ENCODE data around the gene LHPP. TPM values are rescaled to one million over a fixed set of nuclear protein-coding genes. Genes with fewer than 3 reads are reported as not detected.

The LHPP gene
- total RNA-seq, 1 donor from 2014 or later, result 24.5 TPM

DNA sequence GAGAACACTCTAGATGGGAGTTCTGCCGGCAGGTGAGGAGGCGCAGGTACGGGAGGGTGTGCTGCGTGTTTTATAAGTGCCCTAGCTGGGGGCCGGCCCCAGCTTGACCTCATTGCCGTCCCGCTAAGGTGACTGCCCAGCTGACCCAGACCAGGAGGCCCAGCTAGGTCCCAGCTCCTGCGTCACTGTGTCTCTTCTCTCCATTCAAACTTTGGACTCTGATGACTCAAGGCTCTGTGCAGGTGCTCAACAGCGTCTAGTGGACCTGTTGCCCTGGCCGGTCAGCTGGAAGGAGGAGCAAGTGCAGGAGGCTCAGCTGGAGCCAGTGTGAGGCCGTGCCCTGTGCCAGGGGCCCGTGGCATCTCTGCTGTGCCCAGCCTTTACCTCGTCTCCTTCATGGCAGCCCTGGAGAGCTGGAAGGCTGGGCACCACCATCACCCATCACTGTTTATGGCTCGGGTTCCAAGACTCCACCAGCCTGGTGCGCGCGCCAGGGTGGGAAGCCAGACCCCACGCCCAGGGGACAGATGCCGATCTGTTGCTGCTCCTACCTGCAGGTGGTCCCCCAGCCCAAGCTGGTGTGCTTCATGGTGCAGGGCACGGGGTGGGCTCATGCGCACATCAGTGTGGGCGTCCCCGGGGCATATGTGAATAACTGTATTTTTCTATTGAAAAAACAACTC is 14.6 kb downstream of the LHPP start:
- Mint-ChIP-seq H3K36me3 (no peaks in the 10 kb centered on the region), H3K27me3 (ENCODE audit: insufficient read depth, low read depth) (peaks cover 10% of the 10 kb centered on the region), H3K4me1 (peaks cover 10% of the 10 kb centered on the region), H3K9me3 (no peaks in the 10 kb centered on the region), H3K4me3 (no peak overlapping the region), H3K27ac (no peak overlapping the region)
- Histone ChIP-seq H3K36me3 (no peaks in the 10 kb centered on the region), H3K9me3 (ENCODE audit: low read depth) (no peaks in the 10 kb centered on the region), H3K27ac (no peak overlapping the region), H3K4me3 (no peak overlapping the region), H2AFZ (replicated peaks) (no peak overlapping the region), H3K27me3 (no peaks in the 10 kb centered on the region), H4K20me1 (ENCODE audit: low read depth) (peaks cover 15% of the 10 kb centered on the region), H3K79me2 (ENCODE audit: low read depth) (no peaks in the 10 kb centered on the region), H3K4me1 (peaks cover 10% of the 10 kb centered on the region), H3F3A (ENCODE audit: low read depth) (peaks cover 22% of the 10 kb centered on the region), H3K9ac (no peak overlapping the region), H3K4me2 (no peak overlapping the region)
- no peak for DNase-seq (ENCODE audit: low spot score)
- TF ChIP-seq EZH2 (IDR thresholded peaks at IDR 0.05) (no peak), EZH2phosphoT487 (IDR thresholded peaks at IDR 0.05) (no peak)
- TF ChIP-seq, protein P1, sequence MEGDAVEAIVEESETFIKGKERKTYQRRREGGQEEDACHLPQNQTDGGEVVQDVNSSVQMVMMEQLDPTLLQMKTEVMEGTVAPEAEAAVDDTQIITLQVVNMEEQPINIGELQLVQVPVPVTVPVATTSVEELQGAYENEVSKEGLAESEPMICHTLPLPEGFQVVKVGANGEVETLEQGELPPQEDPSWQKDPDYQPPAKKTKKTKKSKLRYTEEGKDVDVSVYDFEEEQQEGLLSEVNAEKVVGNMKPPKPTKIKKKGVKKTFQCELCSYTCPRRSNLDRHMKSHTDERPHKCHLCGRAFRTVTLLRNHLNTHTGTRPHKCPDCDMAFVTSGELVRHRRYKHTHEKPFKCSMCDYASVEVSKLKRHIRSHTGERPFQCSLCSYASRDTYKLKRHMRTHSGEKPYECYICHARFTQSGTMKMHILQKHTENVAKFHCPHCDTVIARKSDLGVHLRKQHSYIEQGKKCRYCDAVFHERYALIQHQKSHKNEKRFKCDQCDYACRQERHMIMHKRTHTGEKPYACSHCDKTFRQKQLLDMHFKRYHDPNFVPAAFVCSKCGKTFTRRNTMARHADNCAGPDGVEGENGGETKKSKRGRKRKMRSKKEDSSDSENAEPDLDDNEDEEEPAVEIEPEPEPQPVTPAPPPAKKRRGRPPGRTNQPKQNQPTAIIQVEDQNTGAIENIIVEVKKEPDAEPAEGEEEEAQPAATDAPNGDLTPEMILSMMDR (IDR thresholded peaks at IDR 0.05), result no peak

DNA sequence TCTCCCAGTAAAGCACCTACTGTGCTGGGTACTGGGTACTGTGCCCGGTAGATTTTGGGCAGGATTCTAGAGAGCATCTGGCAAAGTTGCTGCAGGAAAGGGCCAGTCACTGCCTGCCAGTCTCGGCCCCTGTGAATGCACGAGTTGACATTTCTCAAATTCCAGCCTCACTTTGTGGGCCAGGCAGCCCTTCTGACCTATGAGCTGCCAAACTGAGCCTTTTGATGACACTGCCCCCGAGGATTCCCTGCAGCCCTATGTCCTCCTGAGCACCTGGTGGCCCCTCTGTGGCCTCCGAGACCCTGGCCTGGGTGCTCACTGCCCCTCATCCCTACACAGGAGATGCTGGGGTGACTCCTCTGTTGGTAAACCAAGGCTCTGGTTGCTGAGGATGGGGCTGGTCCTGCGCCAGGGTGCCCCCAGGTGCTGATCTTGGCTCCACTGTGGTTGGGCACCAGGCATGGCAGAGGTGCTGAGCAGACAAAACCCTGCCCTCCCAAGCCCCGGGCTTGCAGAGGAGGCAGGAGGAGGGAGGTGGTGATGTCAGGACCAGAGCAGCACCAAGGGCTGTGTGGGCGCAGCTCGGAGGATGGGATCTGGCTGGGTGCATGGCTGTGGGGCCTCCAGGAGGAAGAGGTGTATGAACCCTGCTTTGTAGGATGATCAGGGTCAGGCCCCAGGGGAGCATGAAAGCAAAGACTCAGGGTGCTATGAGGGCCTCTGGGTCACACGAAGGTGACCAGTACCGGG is 16.2 kb downstream of the LHPP start:
- Mint-ChIP-seq H3K36me3 (no peaks in the 10 kb centered on the region), H3K4me1 (peaks cover 17% of the 10 kb centered on the region), H3K27ac (no peak overlapping the region), H3K27me3 (ENCODE audit: insufficient read depth, low read depth) (peaks cover 5% of the 10 kb centered on the region), H3K4me3 (no peak overlapping the region), H3K9me3 (no peaks in the 10 kb centered on the region)
- Histone ChIP-seq H4K20me1 (ENCODE audit: low read depth) (peaks cover 9% of the 10 kb centered on the region), H3K4me3 (no peak overlapping the region), H2AFZ (replicated peaks) (no peak overlapping the region), H3K27ac (no peak overlapping the region), H3K79me2 (ENCODE audit: low read depth) (no peaks in the 10 kb centered on the region), H3K4me1 (peaks cover 10% of the 10 kb centered on the region), H3K27me3 (no peaks in the 10 kb centered on the region), H3K4me2 (peak overlapping the region; percentile 32), H3K9ac (no peak overlapping the region), H3K9me3 (ENCODE audit: low read depth) (no peaks in the 10 kb centered on the region), H3K36me3 (no peaks in the 10 kb centered on the region), H3F3A (ENCODE audit: low read depth) (peaks cover 11% of the 10 kb centered on the region)
- TF ChIP-seq EZH2phosphoT487 (IDR thresholded peaks at IDR 0.05) (no peak), EZH2 (IDR thresholded peaks at IDR 0.05) (no peak)
- TF ChIP-seq, protein P1 (IDR thresholded peaks at IDR 0.05), result no peak
- peak; percentile 56 for DNase-seq (ENCODE audit: low spot score)

DNA sequence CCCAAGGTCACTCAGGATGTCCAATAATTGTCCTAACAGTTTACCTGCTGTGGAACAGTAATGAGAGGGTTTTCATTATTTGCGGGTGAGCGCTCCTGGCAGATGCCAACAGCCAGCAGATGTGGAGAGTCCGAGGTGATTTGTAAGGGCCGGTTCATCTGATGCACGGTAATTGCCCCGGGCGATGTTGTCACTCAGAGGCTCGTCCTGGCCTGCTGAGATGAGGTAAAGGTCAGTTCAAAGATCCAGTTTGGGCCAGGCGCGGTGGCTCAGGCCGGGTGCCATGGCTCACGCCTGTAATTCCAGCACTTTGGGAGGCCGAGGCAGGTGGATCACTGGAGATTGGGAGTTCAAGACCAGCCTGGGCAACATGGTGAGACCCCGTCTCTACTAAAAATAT is 16.9 kb downstream of the LHPP start:
- Mint-ChIP-seq H3K36me3 (no peaks in the 10 kb centered on the region), H3K9me3 (no peaks in the 10 kb centered on the region), H3K4me1 (peaks cover 17% of the 10 kb centered on the region), H3K27me3 (ENCODE audit: insufficient read depth, low read depth) (peaks cover 9% of the 10 kb centered on the region), H3K4me3 (no peak overlapping the region), H3K27ac (no peak overlapping the region)
- peaks cover 9% of the 10 kb centered on the region for H4K20me1 ChIP-seq (ENCODE audit: low read depth)
- H3K4me1 ChIP-seq, result peaks cover 10% of the 10 kb centered on the region
- TF ChIP-seq EZH2phosphoT487 (IDR thresholded peaks at IDR 0.05), result no peak
- TF ChIP-seq, protein P1 (IDR thresholded peaks at IDR 0.05), result no peak
- no peak for TF ChIP-seq EZH2 (IDR thresholded peaks at IDR 0.05)
- H3K4me3 ChIP-seq, result no peak overlapping the region
- H3K79me2 ChIP-seq (ENCODE audit: low read depth), result no peaks in the 10 kb centered on the region
- H3K9ac ChIP-seq, result no peak overlapping the region
- H3K9me3 ChIP-seq (ENCODE audit: low read depth), result no peaks in the 10 kb centered on the region
- no peak overlapping the region for H2AFZ ChIP-seq (replicated peaks)
- no peak overlapping the region for H3K4me2 ChIP-seq
- no peak overlapping the region for H3K27ac ChIP-seq
- H3F3A ChIP-seq (ENCODE audit: low read depth), result peaks cover 5% of the 10 kb centered on the region
- H3K36me3 ChIP-seq, result no peaks in the 10 kb centered on the region
- H3K27me3 ChIP-seq, result no peaks in the 10 kb centered on the region
- DNase-seq (ENCODE audit: low spot score), result no peak

Measured in neural progenitor cell (in vitro differentiated cells).